Fibroblast of villous mesenchyme (primary cell): ENCODE measurements around the gene DNASE2B. TPM values are rescaled to one million over a fixed set of nuclear protein-coding genes. Genes with fewer than 3 reads are reported as not detected.
A peak's percentile ranks its signal among the peaks of the same experiment; 100 is the strongest.

Experiments used
- DNase-seq: peaks from one replicate; pipeline ENCODE4 v3.0.0-alpha.2; 2010; ENCODE audit warnings: low read depth
- H3K4me3 ChIP-seq: 2 replicates; pipeline ENCODE4 v1.5.1; 2011; ENCODE audit warnings: low read depth, mild to moderate bottlenecking, low read length
- total RNA-seq: library from RNA; depleted of rRNA; stranded (reverse); fragments of >200 nt; gene quantifications from 2 replicates; pipeline ENCODE4 v1.2.3, GENCODE V29; 2012
- TF ChIP-seq, protein P1 (sequence below): IDR thresholded peaks from 2 replicates; pipeline ENCODE4 v1.5.1; 2012; ENCODE audit warnings: low read depth, mild to moderate bottlenecking, low read length; ENCODE audit not compliant: insufficient read depth

DNASE2B gene
- total RNA-seq, 1 donor = not detected

GRCh38 chr1:84365225-84366221, 32.8 kb upstream of the DNASE2B start:
- no peak overlapping the region for H3K4me3 ChIP-seq
- DNase-seq = peak; percentile 92
- TF ChIP-seq, protein P1, sequence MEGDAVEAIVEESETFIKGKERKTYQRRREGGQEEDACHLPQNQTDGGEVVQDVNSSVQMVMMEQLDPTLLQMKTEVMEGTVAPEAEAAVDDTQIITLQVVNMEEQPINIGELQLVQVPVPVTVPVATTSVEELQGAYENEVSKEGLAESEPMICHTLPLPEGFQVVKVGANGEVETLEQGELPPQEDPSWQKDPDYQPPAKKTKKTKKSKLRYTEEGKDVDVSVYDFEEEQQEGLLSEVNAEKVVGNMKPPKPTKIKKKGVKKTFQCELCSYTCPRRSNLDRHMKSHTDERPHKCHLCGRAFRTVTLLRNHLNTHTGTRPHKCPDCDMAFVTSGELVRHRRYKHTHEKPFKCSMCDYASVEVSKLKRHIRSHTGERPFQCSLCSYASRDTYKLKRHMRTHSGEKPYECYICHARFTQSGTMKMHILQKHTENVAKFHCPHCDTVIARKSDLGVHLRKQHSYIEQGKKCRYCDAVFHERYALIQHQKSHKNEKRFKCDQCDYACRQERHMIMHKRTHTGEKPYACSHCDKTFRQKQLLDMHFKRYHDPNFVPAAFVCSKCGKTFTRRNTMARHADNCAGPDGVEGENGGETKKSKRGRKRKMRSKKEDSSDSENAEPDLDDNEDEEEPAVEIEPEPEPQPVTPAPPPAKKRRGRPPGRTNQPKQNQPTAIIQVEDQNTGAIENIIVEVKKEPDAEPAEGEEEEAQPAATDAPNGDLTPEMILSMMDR = no peak

- TF ChIP-seq, protein P1 = no peak
- no peak overlapping the region for H3K4me3 ChIP-seq
- DNase-seq = peak; percentile 77
These were observed 31.5 kb upstream of the DNASE2B start for GRCh38 chr1:84366786-84367185.

- no peak overlapping the region for H3K4me3 ChIP-seq
- no peak for DNase-seq
- TF ChIP-seq, protein P1 = no peak
These were observed 31.1 kb upstream of the DNASE2B start for GRCh38 chr1:84367219-84367618.

DNA sequence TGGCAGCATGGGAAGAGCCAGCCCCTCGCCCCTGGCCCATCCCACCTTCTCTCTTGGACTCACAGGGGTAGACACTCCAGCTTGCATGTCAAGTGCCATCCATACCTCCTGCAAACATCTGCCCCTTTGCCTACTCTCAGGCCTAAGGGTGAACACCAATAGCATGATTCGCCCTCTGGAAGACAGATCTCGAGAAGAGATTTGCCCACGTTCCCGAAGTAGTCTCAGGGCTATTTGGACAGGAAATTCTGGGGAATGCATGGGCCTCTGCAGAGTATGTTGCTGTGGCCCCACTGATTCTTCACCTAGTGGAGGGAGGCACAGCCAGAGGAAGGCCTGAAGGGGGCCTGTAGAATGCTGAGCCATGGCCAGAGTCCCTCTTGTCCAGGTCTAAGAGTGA, 29.8 kb upstream of the DNASE2B start:
- no peak for DNase-seq
- no peak overlapping the region for H3K4me3 ChIP-seq
- TF ChIP-seq, protein P1 = no peak

- TF ChIP-seq, protein P1 = no peak
- H3K4me3 ChIP-seq = no peak overlapping the region
These were observed 28.0 kb upstream of the DNASE2B start for GRCh38 chr1:84370266-84370665.

DNA sequence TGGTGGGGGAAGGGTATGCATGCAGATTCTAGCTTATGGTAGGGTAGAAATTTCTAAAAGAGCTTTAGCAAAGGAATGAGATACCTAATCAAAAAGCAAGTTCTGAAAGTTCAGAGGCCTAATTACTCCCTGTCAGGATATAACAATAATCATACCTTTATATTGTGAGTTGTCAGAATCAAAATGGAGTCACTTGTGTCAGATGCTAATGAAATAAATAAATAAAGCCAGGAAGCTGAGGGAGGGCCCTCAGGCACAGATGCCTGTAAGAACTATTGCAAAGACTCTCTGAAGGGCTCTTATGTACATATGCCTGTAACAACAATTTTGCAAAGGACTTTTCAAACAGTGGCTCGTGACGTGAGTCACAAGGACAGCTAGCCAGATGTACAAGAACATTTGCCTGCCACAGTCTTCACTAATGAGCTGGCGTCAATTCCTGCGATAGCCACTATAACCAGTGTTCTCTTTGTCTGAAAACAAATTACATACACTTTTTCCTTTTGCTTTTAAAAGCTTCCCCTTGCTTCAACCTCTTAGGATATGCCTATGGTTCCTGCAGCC, 27.4 kb upstream of the DNASE2B start:
- TF ChIP-seq, protein P1 = no peak
- peak; percentile 86 for DNase-seq
- no peak overlapping the region for H3K4me3 ChIP-seq

More at GRCh38 chr1:84370266-84370665, 28.0 kb upstream of the DNASE2B start:
- DNase-seq = no peak
